HepG2 (cell line): Measurements from ENCODE around the gene DYDC2. TPM values are rescaled to one million over a fixed set of nuclear protein-coding genes. Genes with fewer than 3 reads are reported as not detected.

Experiments
- CENPT ChIP-seq: sonication (generic); formaldehyde crosslinking; IDR thresholded peaks from 2 replicates; pipeline ENCODE4 v1.8.0; 2022; ENCODE audit warnings: low read depth, mild to moderate bottlenecking, moderate library complexity, missing genetic modification reagents
- EP300 ChIP-seq, 3 experiments: sonication (generic) in 1 of 3; formaldehyde crosslinking in 1 of 3; IDR thresholded peaks; 2 replicates each; pipeline versions ENCODE4 v1.5.1 to v1.6.1; 2011 to 2020; ENCODE audit warnings: low read depth in 2 of 3, low read length in 2 of 3, borderline replicate concordance in 1 of 3, improper control_type of control experiment in 1 of 3, mild to moderate bottlenecking in 1 of 3, missing genetic modification reagents in 1 of 3, moderate library complexity in 1 of 3
- HNF1B ChIP-seq: sonication (generic); formaldehyde crosslinking; IDR thresholded peaks from 2 replicates; pipeline ENCODE4 v1.5.1; 2020; ENCODE audit warnings: mild to moderate bottlenecking, moderate library complexity, missing genetic modification reagents
- HNF4A ChIP-seq: sonication (generic); formaldehyde crosslinking; IDR thresholded peaks from 2 replicates; pipeline ENCODE4 v1.4.0; 2020; ENCODE audit warnings: missing genetic modification reagents
- HOXA3 ChIP-seq: sonication (generic); formaldehyde crosslinking; IDR thresholded peaks from 2 replicates; pipeline ENCODE4 v1.5.0; 2020; ENCODE audit warnings: missing genetic modification reagents
- HOXA7 ChIP-seq: sonication (generic); formaldehyde crosslinking; IDR thresholded peaks from 2 replicates; pipeline ENCODE4 v1.8.1; 2022; ENCODE audit warnings: mild to moderate bottlenecking, missing genetic modification reagents, moderate library complexity
- KDM2A ChIP-seq: sonication (generic); formaldehyde crosslinking; IDR thresholded peaks from 2 replicates; pipeline ENCODE4 v1.4.0; 2020; ENCODE audit warnings: low read depth, missing genetic modification reagents, borderline replicate concordance
- KMT2A ChIP-seq: sonication (generic); formaldehyde crosslinking; IDR thresholded peaks from 2 replicates; pipeline ENCODE4 v1.4.0; 2020; ENCODE audit warnings: missing genetic modification reagents
- LRRFIP1 ChIP-seq: sonication (generic); formaldehyde crosslinking; conservative IDR thresholded peaks from 2 replicates; pipeline ENCODE4 v1.4.0; 2020; ENCODE audit warnings: missing genetic modification reagents
- MBNL3 ChIP-seq: fragments of 250-450 bp; sonication (Bioruptor Pico); conservative IDR thresholded peaks from 2 replicates; pipeline ENCODE4 v1.8.0; 2022; ENCODE audit warnings: mild to moderate bottlenecking, inconsistent platforms
- MNT ChIP-seq: fragments of 450-650 bp; IDR thresholded peaks from 2 replicates; pipeline ENCODE4 v1.6.1; 2016
- MTF2 ChIP-seq: sonication (generic); formaldehyde crosslinking; IDR thresholded peaks from 2 replicates; pipeline ENCODE4 v1.5.0; 2020; ENCODE audit warnings: missing genetic modification reagents, borderline replicate concordance
- MZF1 ChIP-seq: sonication (generic); formaldehyde crosslinking; IDR thresholded peaks from 2 replicates; pipeline ENCODE4 v1.8.1; 2023; ENCODE audit warnings: mild to moderate bottlenecking, missing genetic modification reagents, borderline replicate concordance
- NR2C2 ChIP-seq: sonication (generic); formaldehyde crosslinking; IDR thresholded peaks from 2 replicates; pipeline ENCODE4 v1.4.0; 2020; ENCODE audit warnings: missing genetic modification reagents, mild to moderate bottlenecking, moderate library complexity, borderline replicate concordance
- POLR2G ChIP-seq: fragments of 200-400 bp; formaldehyde crosslinking; IDR thresholded peaks from 2 replicates; pipeline ENCODE4 v1.6.1; 2018; ENCODE audit warnings: mild to moderate bottlenecking, low read depth, low read length, moderate library complexity
- RELA ChIP-seq: sonication (generic); formaldehyde crosslinking; IDR thresholded peaks from 2 replicates; pipeline ENCODE4 v1.4.0; 2020; ENCODE audit warnings: missing genetic modification reagents
- SMARCC2 ChIP-seq: fragments of 450-650 bp; IDR thresholded peaks from 2 replicates; pipeline ENCODE4 v1.6.1; 2017; ENCODE audit warnings: antibody characterized with exemption, mild to moderate bottlenecking
- ZNF234 ChIP-seq: sonication (generic); formaldehyde crosslinking; conservative IDR thresholded peaks from 2 replicates; pipeline ENCODE4 v1.5.1; 2020; ENCODE audit warnings: mild to moderate bottlenecking, missing genetic modification reagents
- ZNF556 ChIP-seq: sonication (generic); formaldehyde crosslinking; IDR thresholded peaks from 2 replicates; pipeline ENCODE4 v1.4.0; 2020; ENCODE audit warnings: mild to moderate bottlenecking, missing genetic modification reagents, borderline replicate concordance
- ZNF589 ChIP-seq: sonication (generic); formaldehyde crosslinking; conservative IDR thresholded peaks from 2 replicates; pipeline ENCODE4 v1.8.0; 2022; ENCODE audit warnings: mild to moderate bottlenecking, moderate library complexity, missing genetic modification reagents
- ZNF800 ChIP-seq: sonication (generic); formaldehyde crosslinking; IDR thresholded peaks from 2 replicates; pipeline ENCODE4 v1.4.0; 2020; ENCODE audit warnings: missing genetic modification reagents
- ZSCAN22 ChIP-seq: sonication (generic); formaldehyde crosslinking; IDR thresholded peaks from 2 replicates; pipeline ENCODE4 v1.4.0; 2020; ENCODE audit warnings: mild to moderate bottlenecking, missing genetic modification reagents
- polyA plus RNA-seq, 8 experiments: library from polyadenylated mRNA; depleted of rRNA in 3 of 8; stranded (reverse) in 7 of 8; unstranded in 1 of 8; fragments of >200 nt; fragmentation: Illumina TruSeq in 4 of 8; extraction: Trizol in 4 of 8; gene quantifications; 2 replicates each; pipeline versions ENCODE4 v1.2.1 to v1.2.3, GENCODE V29; 2011 to 2016; ENCODE audit warnings: low read depth in 4 of 8, missing spikeins in 1 of 8, mixed read lengths in 1 of 8; ENCODE audit not compliant: insufficient read depth in 1 of 8
- total RNA-seq, 5 experiments: library from RNA; depleted of rRNA; stranded (reverse); fragments of >200 nt; fragmentation: Illumina TruSeq; extraction: Trizol; gene quantifications; 2 replicates each; pipeline ENCODE4 v1.2.3, GENCODE V29; 2016; ENCODE audit warnings: low read depth in 1 of 5

Gene DYDC2
- total and polyA plus RNA-seq, 2 of the 13 experiments (the other 11 are each of a cell fraction or from before 2014, with no cell fraction given): 0.98 to 2.3 TPM

GRCh38 chr10:80414142-80414895, 57.7 kb downstream of the DYDC2 start (continued):
- TF ChIP-seq MTF2 (CRISPR knock-in tag): no peak
- TF ChIP-seq MZF1 (CRISPR knock-in tag): no peak
- TF ChIP-seq ZNF589: no peak
- TF ChIP-seq ZSCAN22 (CRISPR knock-in tag): peak; percentile 57; the same call in 1 of the 2 replicates
- no peak for TF ChIP-seq POLR2G
- peak; percentile 26; the same call in 1 of the 2 replicates for TF ChIP-seq HOXA3 (CRISPR knock-in tag)
- no peak for TF ChIP-seq HOXA7 (CRISPR knock-in tag)
- 0 out of 2 replicates have a peak, but pooled peaks have one; percentile 27 for TF ChIP-seq HNF1B
- TF ChIP-seq MBNL3: no peak
- peak; percentile 42; the same call in 1 of the 2 replicates for TF ChIP-seq NR2C2 (CRISPR knock-in tag)
- TF ChIP-seq ZNF234 (CRISPR knock-in tag): no peak
- no peak for TF ChIP-seq CENPT (CRISPR knock-in tag)
- no peak for TF ChIP-seq KDM2A
- TF ChIP-seq LRRFIP1 (CRISPR knock-in tag): no peak
- peak; percentile 90 for TF ChIP-seq HNF4A (CRISPR knock-in tag)
- TF ChIP-seq RELA: no peak
- no peak for TF ChIP-seq ZNF800 (CRISPR knock-in tag)
- TF ChIP-seq ZNF556: peak; percentile 81; the same call in 1 of the 2 replicates
- TF ChIP-seq KMT2A: 0 out of 2 replicates have a peak, but pooled peaks have one; percentile 37
- no peak for TF ChIP-seq MNT
- TF ChIP-seq EP300 (IDR thresholded peaks at IDR 0.05; ENCODE audit: low read depth in 2 of 2, low read length in 2 of 2): no peak
- no peak for TF ChIP-seq EP300 (CRISPR knock-in tag; IDR thresholded peaks at IDR 0.05; ENCODE audit: borderline replicate concordance)
- no peak for TF ChIP-seq SMARCC2
